Neutrophil (primary cell): ENCODE measurements around the gene ST8SIA2.

Source experiments
- H3K27ac ChIP-seq: fragments of 200-600 bp; sonication (generic); 2 replicates; pipeline ENCODE4 v1.5.1; 2016; ENCODE audit warnings: mild to moderate bottlenecking, moderate library complexity
- H3K27me3 ChIP-seq: fragments of 200-600 bp; sonication (generic); 2 replicates; pipeline ENCODE4 v1.6.0; 2016; ENCODE audit warnings: mild to moderate bottlenecking
- H3K36me3 ChIP-seq: fragments of 200-600 bp; sonication (generic); 2 replicates; pipeline ENCODE4 v1.5.1; 2017
- H3K4me1 ChIP-seq, 2 experiments: fragments of 200-600 bp in 1 of 2; sonication (generic) in 1 of 2; 1 replicate in 1 of 2; 2 replicates in 1 of 2; pipeline versions ENCODE4 v1.5.1 to v1.6.1; 2013 to 2016; ENCODE audit warnings: low read depth in 1 of 2, low read length in 1 of 2, mild to moderate bottlenecking in 1 of 2, moderate library complexity in 1 of 2; ENCODE audit not compliant: control insufficient read depth in 1 of 2, insufficient read depth in 1 of 2
- H3K4me3 ChIP-seq, 2 experiments: fragments of 200-600 bp in 1 of 2; sonication (generic) in 1 of 2; 1 replicate in 1 of 2; 2 replicates in 1 of 2; pipeline ENCODE4 v1.5.1; 2013 to 2016; ENCODE audit warnings: low read depth in 1 of 2, low read length in 1 of 2, mild to moderate bottlenecking in 1 of 2, moderate library complexity in 1 of 2
- H3K9me3 ChIP-seq: fragments of 200-600 bp; sonication (generic); 2 replicates; pipeline ENCODE4 v1.5.1; 2016
- TF ChIP-seq, protein P1 (sequence below): fragments of 200-600 bp; sonication (generic); IDR thresholded peaks from 2 replicates; pipeline ENCODE4 v1.5.1; 2016; ENCODE audit warnings: antibody characterized with exemption

ST8SIA2 gene

GRCh38 chr15:92492551-92493115 is 99.0 kb downstream of the ST8SIA2 start:
- no peaks in the 10 kb centered on the region for H3K36me3 ChIP-seq
- H3K4me3 ChIP-seq, result no peak overlapping the region
- H3K27ac ChIP-seq, result no peak overlapping the region
- TF ChIP-seq, protein P1, sequence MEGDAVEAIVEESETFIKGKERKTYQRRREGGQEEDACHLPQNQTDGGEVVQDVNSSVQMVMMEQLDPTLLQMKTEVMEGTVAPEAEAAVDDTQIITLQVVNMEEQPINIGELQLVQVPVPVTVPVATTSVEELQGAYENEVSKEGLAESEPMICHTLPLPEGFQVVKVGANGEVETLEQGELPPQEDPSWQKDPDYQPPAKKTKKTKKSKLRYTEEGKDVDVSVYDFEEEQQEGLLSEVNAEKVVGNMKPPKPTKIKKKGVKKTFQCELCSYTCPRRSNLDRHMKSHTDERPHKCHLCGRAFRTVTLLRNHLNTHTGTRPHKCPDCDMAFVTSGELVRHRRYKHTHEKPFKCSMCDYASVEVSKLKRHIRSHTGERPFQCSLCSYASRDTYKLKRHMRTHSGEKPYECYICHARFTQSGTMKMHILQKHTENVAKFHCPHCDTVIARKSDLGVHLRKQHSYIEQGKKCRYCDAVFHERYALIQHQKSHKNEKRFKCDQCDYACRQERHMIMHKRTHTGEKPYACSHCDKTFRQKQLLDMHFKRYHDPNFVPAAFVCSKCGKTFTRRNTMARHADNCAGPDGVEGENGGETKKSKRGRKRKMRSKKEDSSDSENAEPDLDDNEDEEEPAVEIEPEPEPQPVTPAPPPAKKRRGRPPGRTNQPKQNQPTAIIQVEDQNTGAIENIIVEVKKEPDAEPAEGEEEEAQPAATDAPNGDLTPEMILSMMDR, result no peak
- no peaks in the 10 kb centered on the region for H3K27me3 ChIP-seq
- no peaks in the 10 kb centered on the region for H3K9me3 ChIP-seq
- no peaks in the 10 kb centered on the region for H3K4me1 ChIP-seq

- Histone ChIP-seq H3K4me3 (no peak overlapping the region), H3K4me1 (no peaks in the 10 kb centered on the region), H3K9me3 (no peaks in the 10 kb centered on the region), H3K36me3 (no peaks in the 10 kb centered on the region), H3K27me3 (no peaks in the 10 kb centered on the region), H3K27ac (no peak overlapping the region)
- TF ChIP-seq, protein P1, result no peak
These were observed 101.2 kb downstream of the ST8SIA2 start for GRCh38 chr15:92494806-92495336.

GRCh38 chr15:92495446-92495845 is 101.8 kb downstream of the ST8SIA2 start:
- TF ChIP-seq, protein P1, result no peak
- Histone ChIP-seq H3K27ac (no peak overlapping the region), H3K9me3 (no peaks in the 10 kb centered on the region), H3K27me3 (no peaks in the 10 kb centered on the region), H3K4me1 (no peaks in the 10 kb centered on the region), H3K4me3 (no peak overlapping the region), H3K36me3 (no peaks in the 10 kb centered on the region)

DNA sequence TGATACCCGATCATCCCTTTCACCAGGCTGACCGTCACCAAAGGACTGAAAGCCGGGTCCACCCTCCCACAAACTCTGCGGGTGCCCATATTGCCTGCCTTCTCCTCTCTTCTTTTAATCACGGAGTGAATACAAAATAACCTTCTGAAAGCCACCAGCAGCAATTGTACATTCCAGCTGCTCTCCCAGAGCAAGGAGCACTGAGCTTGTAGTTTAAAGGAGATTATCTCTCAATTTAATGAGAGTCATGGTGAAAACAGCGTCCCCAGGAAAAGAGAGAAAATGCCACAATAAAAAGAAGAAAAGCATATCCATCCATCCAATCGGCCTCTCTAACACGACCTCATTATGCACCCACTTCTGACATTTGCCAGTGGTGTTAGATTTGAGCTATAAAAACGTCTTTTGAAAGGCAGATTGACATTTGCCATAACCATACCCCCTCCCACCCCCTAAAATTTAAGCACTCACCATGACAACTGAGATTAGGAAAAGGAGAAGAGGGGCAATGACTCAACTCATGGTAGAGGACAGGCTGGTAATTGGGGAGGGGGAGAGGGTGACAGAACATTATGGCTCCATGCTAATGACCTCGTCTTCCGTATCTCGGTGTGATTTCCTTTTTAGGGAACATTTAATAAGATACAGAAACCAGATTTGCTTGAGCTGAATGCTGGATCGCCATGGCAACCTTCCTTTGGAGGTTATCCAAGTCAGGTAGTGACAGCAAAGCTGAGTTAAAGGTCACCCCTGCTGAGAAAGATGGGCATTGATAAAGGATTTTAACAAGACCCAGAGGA is 106.2 kb downstream of the ST8SIA2 start:
- Histone ChIP-seq H3K9me3 (no peaks in the 10 kb centered on the region), H3K4me3 (no peak overlapping the region), H3K27me3 (peaks cover 12% of the 10 kb centered on the region), H3K36me3 (no peaks in the 10 kb centered on the region), H3K4me1 (no peaks in the 10 kb centered on the region), H3K27ac (no peak overlapping the region)
- TF ChIP-seq, protein P1, result no peak

- Histone ChIP-seq H3K4me3 (no peak overlapping the region), H3K9me3 (no peaks in the 10 kb centered on the region), H3K27ac (no peak overlapping the region), H3K4me1 (no peaks in the 10 kb centered on the region), H3K27me3 (peaks cover 12% of the 10 kb centered on the region), H3K36me3 (no peaks in the 10 kb centered on the region)
- TF ChIP-seq, protein P1, result no peak
These were observed 108.7 kb downstream of the ST8SIA2 start for GRCh38 chr15:92502336-92502735.
